K562 (cell line): ENCODE results near the gene LRRC49. TPM values are rescaled to one million over a fixed set of nuclear protein-coding genes. Genes with fewer than 3 reads are reported as not detected.
"Not testable (repeated sequence)": the region's sequence is repeated elsewhere in the genome, so short reads cannot be mapped to it uniquely, and the experiment has no call there.

Source experiments
- ATAC-seq: fragments of 200-7000 bp; cut with Tn5 transposase; 3 replicates; pipeline ENCODE4 v1.9.1; 2020; ENCODE audit warnings: moderate library complexity
- BruUV-seq: library from RNA; stranded (reverse); fragments of 400-500 nt; replicated peaks from 2 replicates; lab custom pipeline; 2021; lab: Mats Ljungman, UMichigan
- CTCF ChIA-PET: fragments of 300-600 bp; formaldehyde crosslinking; extraction: SDS; loops from one replicate; lab custom pipeline; 2021; ENCODE audit warnings: low intra/inter-chr PET ratio; lab: Yijun Ruan, JAX
- POLR2A ChIA-PET: fragments of 300-600, 350-650 bp; sonication (Branson Sonifier 250); formaldehyde crosslinking; extraction: SDS; loops from one replicate; lab custom pipeline; 2021; ENCODE audit warnings: antibody characterized with exemption, inconsistent platforms; lab: Yijun Ruan, JAX
- DNase-seq, 4 experiments: peaks; one replicate each; pipeline versions ENCODE4 v3.0.0 to v3.0.0-alpha.2; 2011 to 2018; ENCODE audit warnings: low spot score in 3 of 4, mixed read lengths in 3 of 4; ENCODE audit errors: extremely low read depth in 1 of 4
- FAIRE-seq: peaks from 2 replicates; lab custom pipeline; 2011; peaks lifted over from hg19 to GRCh38; lab: Jason Lieb, UNC
- H2AFZ ChIP-seq: 2 replicates; pipeline ENCODE4 v1.6.0; 2011; ENCODE audit warnings: low read depth, low read length, control low read depth, inconsistent platforms
- H3K27ac ChIP-seq: fragments of 200-600 bp; 3 replicates; pipeline ENCODE4 v1.8.0; 2011; ENCODE audit warnings: low read depth, mild to moderate bottlenecking, control low read depth, inconsistent platforms, low read length, moderate library complexity, mixed read lengths; ENCODE audit errors: extremely low read depth
- H3K27me3 ChIP-seq, 2 experiments: fragments of 300-600 bp in 1 of 2; 2 replicates in 1 of 2; 3 replicates in 1 of 2; pipeline versions ENCODE4 v1.6.0 to v1.8.0; 2011; ENCODE audit warnings: inconsistent platforms in 2 of 2, low read length in 2 of 2, mild to moderate bottlenecking in 1 of 2, mixed read lengths in 1 of 2, moderate library complexity in 1 of 2; ENCODE audit not compliant: control insufficient read depth in 2 of 2, insufficient read depth in 2 of 2
- H3K36me3 ChIP-seq: fragments of 300-600 bp; 3 replicates; pipeline ENCODE4 v1.8.0; 2011; ENCODE audit warnings: mild to moderate bottlenecking, low read length, inconsistent platforms; ENCODE audit not compliant: control insufficient read depth, insufficient read depth
- H3K4me1 ChIP-seq, 2 experiments: fragments of 200-600 bp in 1 of 2; replicated peaks in 1 of 2; 2 replicates in 1 of 2; 3 replicates in 1 of 2; pipeline versions ENCODE4 v1.5.1 to v1.8.0; 2011; ENCODE audit warnings: inconsistent platforms in 2 of 2, low read length in 2 of 2, mild to moderate bottlenecking in 1 of 2, mixed read lengths in 1 of 2, moderate library complexity in 1 of 2; ENCODE audit not compliant: control insufficient read depth in 2 of 2, insufficient read depth in 2 of 2
- H3K4me2 ChIP-seq: 2 replicates; pipeline ENCODE4 v1.6.1; 2011; ENCODE audit warnings: low read length, control low read depth, inconsistent platforms, mixed read lengths; ENCODE audit not compliant: insufficient read depth
- H3K4me3 ChIP-seq: fragments of 200-600 bp; sonication (generic), shearing (Covaris generic); 2 replicates; pipeline ENCODE4 v1.5.1; 2016; ENCODE audit warnings: control low read depth, inconsistent platforms
- H3K79me2 ChIP-seq: fragments of 200-600 bp; 3 replicates; pipeline ENCODE4 v1.8.0; 2011; ENCODE audit warnings: low read length, inconsistent platforms; ENCODE audit not compliant: control insufficient read depth, insufficient read depth
- H3K9ac ChIP-seq, 2 experiments: 2 replicates each; pipeline versions ENCODE4 v1.6.0 to v1.6.1; 2011; ENCODE audit warnings: low read depth in 2 of 2, low read length in 2 of 2, control low read depth in 1 of 2, inconsistent platforms in 1 of 2, mild to moderate bottlenecking in 1 of 2, mixed read lengths in 1 of 2; ENCODE audit not compliant: insufficient read depth in 1 of 2
- H3K9me1 ChIP-seq: one replicate; pipeline ENCODE4 v1.6.0; 2011; ENCODE audit warnings: inconsistent platforms, mild to moderate bottlenecking, low read length, moderate library complexity; ENCODE audit not compliant: control insufficient read depth, insufficient read depth
- H3K9me3 ChIP-seq: replicated peaks from 2 replicates; pipeline ENCODE4 v1.5.1; 2011; ENCODE audit warnings: low read depth, low read length, inconsistent platforms; ENCODE audit not compliant: control insufficient read depth, insufficient read depth
- H4K20me1 ChIP-seq: replicated peaks from 2 replicates; pipeline ENCODE4 v1.6.1; 2011; ENCODE audit warnings: low read length, inconsistent platforms, mixed read lengths; ENCODE audit not compliant: control insufficient read depth, insufficient read depth
- WGBS: fragments of 100-300 bp; shearing (Covaris generic); methylation state at CpG from one replicate; pipeline ENCODE4 v1.1.6; 2016; ENCODE audit warnings: low coverage, mixed read lengths; ENCODE audit not compliant: insufficient coverage; ENCODE audit errors: missing lambda C conversion rate; 5-methylcytosine and 5-hydroxymethylcytosine counted together
- in situ Hi-C: fragments of 300-500 bp; cut with MboI; formaldehyde crosslinking; loops from 4 replicates; pipeline ENCODE4 v1.15.0; 2018; ENCODE audit warnings: inconsistent platforms, mixed read lengths
- intact Hi-C: fragments of 100-400 bp; cut with micrococcal nuclease; formaldehyde crosslinking; loops from 2 replicates; pipeline ENCODE4 v1.14.2; 2022
- polyA plus RNA-seq, 8 experiments: library from polyadenylated mRNA; depleted of rRNA in 4 of 8; stranded (reverse) in 5 of 8; unstranded in 3 of 8; fragments of >200 nt; fragmentation: Nextera tagmentation in 2 of 8; fragmentation: Illumina TruSeq in 1 of 8; extraction: Ambion mirVana in 2 of 8; extraction: Trizol in 1 of 8; gene quantifications; 2 replicates each; pipeline versions ENCODE4 v1.2.1 to v1.2.3, GENCODE V29; 2011 to 2014; ENCODE audit warnings: inconsistent platforms in 1 of 8, missing spikeins in 1 of 8
- total RNA-seq, 7 experiments: library from RNA; depleted of rRNA in 6 of 7; stranded (reverse); fragments of >200 nt in 6 of 7; fragmentation: Illumina TruSeq in 2 of 7; extraction: Trizol in 2 of 7; gene quantifications; 2 replicates each; pipeline versions ENCODE4 v1.2.1 to v1.2.3, GENCODE V29; 2011 to 2021; ENCODE audit warnings: low replicate concordance in 1 of 7

Gene LRRC49
- total and polyA plus RNA-seq, 9 of the 15 experiments (the other 6 are each of a cell fraction or from before 2014, with no cell fraction given) = 0.32 TPM; not detected in 8

GRCh38 chr15:71031232-71031631, 138.6 kb downstream of the LRRC49 start:
- H3K27ac ChIP-seq, H3K4me3 ChIP-seq, DNase-seq, intact Hi-C loops, H3K9me3 ChIP-seq, ATAC-seq, H3K36me3 ChIP-seq, H3K79me2 ChIP-seq, H3K4me1 ChIP-seq, H3K9ac ChIP-seq, H2AFZ ChIP-seq, H3K4me2 ChIP-seq, FAIRE-seq, POLR2A ChIA-PET, H3K27me3 ChIP-seq, H4K20me1 ChIP-seq, H3K9me1 ChIP-seq, CTCF ChIA-PET, BruUV-seq, in situ Hi-C loops: not testable (repeated sequence)
- 0% methylated on average over 4 of the region's 4 CpGs for WGBS

GRCh38 chr15:71035478-71035877, 142.9 kb downstream of the LRRC49 start:
- FAIRE-seq, H3K4me2 ChIP-seq, H3K9ac ChIP-seq, H3K4me3 ChIP-seq, H3K9me1 ChIP-seq, H3K79me2 ChIP-seq, H3K27me3 ChIP-seq, H3K27ac ChIP-seq, H2AFZ ChIP-seq, intact Hi-C loops, DNase-seq, BruUV-seq, CTCF ChIA-PET, ATAC-seq, H3K4me1 ChIP-seq, H3K36me3 ChIP-seq, in situ Hi-C loops, H4K20me1 ChIP-seq, H3K9me3 ChIP-seq, POLR2A ChIA-PET: not testable (repeated sequence)
- 10% methylated on average over 1 of the region's 1 CpG for WGBS
